Upper lobe of left lung (tissue), 4 donors: ENCODE data around the gene BAD.

Experiments used
- EP300 ChIP-seq, 4 donors: sonication (generic); formaldehyde crosslinking; IDR thresholded peaks; one replicate each; pipeline ENCODE4 v1.5.1; 2017; ENCODE audit warnings: antibody characterized with exemption in 4 of 4, control low read depth in 2 of 4
- POLR2A ChIP-seq, 4 donors: fragments of 450-650 bp; IDR thresholded peaks; one replicate each; pipeline ENCODE4 v1.5.1; 2016 to 2017; ENCODE audit warnings: antibody characterized with exemption in 4 of 4, mild to moderate bottlenecking in 2 of 4
- POLR2AphosphoS5 ChIP-seq, 2 donors: sonication (generic); formaldehyde crosslinking; IDR thresholded peaks; one replicate each; pipeline ENCODE4 v1.5.1; 2017; ENCODE audit warnings: antibody characterized with exemption in 2 of 2
- TF ChIP-seq, protein P1 (sequence below), 6 experiments: fragments of 450-650 bp in 4 of 6; fragments of 200-600 bp in 2 of 6; sonication (generic) in 2 of 6; IDR thresholded peaks; one replicate each; pipeline ENCODE4 v1.5.1; 2016 to 2019; ENCODE audit warnings: antibody characterized with exemption in 6 of 6

DNA sequence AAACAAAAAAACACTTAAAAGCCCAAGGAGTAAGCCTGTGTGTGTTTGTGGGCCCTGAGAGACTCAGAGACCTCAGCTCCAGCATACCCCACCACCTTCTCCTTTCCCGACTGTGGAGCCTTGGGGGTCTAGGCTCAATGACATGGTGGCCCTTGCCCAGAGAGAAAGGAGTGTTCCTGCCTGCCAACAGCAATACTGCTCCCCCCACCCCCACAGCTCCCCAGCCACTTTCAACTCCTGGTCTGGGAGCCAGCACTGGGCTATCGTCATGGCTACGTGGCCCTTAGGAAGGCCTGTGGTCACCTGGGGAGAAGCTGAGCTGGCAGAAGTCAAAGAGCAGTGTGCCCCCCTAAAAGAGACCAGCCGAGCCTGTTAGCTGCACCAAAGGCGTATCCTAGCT, 40.4 kb downstream of the BAD start:
- TF ChIP-seq, protein P1, sequence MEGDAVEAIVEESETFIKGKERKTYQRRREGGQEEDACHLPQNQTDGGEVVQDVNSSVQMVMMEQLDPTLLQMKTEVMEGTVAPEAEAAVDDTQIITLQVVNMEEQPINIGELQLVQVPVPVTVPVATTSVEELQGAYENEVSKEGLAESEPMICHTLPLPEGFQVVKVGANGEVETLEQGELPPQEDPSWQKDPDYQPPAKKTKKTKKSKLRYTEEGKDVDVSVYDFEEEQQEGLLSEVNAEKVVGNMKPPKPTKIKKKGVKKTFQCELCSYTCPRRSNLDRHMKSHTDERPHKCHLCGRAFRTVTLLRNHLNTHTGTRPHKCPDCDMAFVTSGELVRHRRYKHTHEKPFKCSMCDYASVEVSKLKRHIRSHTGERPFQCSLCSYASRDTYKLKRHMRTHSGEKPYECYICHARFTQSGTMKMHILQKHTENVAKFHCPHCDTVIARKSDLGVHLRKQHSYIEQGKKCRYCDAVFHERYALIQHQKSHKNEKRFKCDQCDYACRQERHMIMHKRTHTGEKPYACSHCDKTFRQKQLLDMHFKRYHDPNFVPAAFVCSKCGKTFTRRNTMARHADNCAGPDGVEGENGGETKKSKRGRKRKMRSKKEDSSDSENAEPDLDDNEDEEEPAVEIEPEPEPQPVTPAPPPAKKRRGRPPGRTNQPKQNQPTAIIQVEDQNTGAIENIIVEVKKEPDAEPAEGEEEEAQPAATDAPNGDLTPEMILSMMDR (IDR thresholded peaks at IDR 0.05), result no peak
- TF ChIP-seq POLR2AphosphoS5 (IDR thresholded peaks at IDR 0.05) (no peak), POLR2A (IDR thresholded peaks at IDR 0.05) (no peak), EP300 (IDR thresholded peaks at IDR 0.05) (no peak)
